PC-3 (cell line): ENCODE results near the gene GABRR1.

Experiments
- EZH2 ChIP-seq: fragments of 300-600 bp; sonication (generic); IDR thresholded peaks from one replicate; pipeline ENCODE4 v1.6.1; 2017; ENCODE audit warnings: antibody characterized with exemption, mild to moderate bottlenecking, low read length; ENCODE audit not compliant: unreplicated experiment
- EZH2phosphoT487 ChIP-seq: fragments of 300-600 bp; sonication (generic); IDR thresholded peaks from 2 replicates; pipeline ENCODE4 v1.6.1; 2018; ENCODE audit warnings: mild to moderate bottlenecking, antibody characterized with exemption, low read length, borderline replicate concordance
- TF ChIP-seq, protein P1 (sequence below): fragments of 300-600 bp; sonication (generic); conservative IDR thresholded peaks from 2 replicates; pipeline ENCODE4 v1.5.1; 2017; ENCODE audit warnings: antibody characterized with exemption, low read depth, mild to moderate bottlenecking, low read length

DNA sequence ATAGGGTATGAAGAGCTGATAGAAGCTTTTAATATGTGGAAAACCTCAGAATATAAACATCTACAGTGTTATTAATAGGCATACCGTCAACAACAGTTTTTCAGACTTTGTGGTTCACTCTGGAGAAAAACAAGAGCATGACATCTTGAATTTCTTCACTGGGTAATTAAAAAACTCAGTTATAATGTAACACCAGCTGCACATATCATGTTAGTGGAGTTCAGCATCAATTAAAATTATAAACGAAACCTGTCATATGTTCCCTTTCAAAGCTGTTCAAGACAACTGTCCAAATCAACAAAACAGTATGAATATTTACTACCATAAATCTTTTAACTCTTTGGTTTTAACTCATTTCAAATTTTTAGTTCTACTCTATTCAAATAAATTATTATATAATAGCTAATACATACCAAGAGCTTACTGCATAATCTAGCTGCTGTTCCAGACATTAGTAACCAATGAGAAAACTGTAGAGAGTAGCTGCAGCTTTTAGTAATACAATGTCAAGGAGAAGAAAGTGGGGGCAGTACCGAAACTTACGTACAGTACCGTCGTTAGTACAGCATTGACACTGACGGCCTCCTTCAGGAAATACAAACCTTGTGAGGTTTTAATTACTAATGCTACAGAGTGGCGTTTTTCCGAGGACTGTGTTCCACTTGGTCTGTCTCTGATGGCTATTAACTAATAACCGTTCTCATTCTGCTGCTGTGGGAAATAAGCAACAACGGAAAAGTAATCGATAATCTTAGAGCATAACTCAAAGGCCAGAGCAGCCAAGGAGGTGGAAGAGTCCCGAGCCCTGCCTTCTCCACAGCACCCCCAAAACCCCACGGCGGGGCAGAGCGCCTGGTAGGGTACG is 71.8 kb downstream of the GABRR1 start:
- TF ChIP-seq, protein P1, sequence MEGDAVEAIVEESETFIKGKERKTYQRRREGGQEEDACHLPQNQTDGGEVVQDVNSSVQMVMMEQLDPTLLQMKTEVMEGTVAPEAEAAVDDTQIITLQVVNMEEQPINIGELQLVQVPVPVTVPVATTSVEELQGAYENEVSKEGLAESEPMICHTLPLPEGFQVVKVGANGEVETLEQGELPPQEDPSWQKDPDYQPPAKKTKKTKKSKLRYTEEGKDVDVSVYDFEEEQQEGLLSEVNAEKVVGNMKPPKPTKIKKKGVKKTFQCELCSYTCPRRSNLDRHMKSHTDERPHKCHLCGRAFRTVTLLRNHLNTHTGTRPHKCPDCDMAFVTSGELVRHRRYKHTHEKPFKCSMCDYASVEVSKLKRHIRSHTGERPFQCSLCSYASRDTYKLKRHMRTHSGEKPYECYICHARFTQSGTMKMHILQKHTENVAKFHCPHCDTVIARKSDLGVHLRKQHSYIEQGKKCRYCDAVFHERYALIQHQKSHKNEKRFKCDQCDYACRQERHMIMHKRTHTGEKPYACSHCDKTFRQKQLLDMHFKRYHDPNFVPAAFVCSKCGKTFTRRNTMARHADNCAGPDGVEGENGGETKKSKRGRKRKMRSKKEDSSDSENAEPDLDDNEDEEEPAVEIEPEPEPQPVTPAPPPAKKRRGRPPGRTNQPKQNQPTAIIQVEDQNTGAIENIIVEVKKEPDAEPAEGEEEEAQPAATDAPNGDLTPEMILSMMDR: no peak
- no peak for TF ChIP-seq EZH2phosphoT487
- no peak for TF ChIP-seq EZH2
